22Rv1 (cell line): Measurements from ENCODE around the gene ATG4C.

ENCODE experiments used
- H3K27ac ChIP-seq: fragments of 450-650 bp; 2 replicates; pipeline ENCODE4 v1.5.1; 2017
- CTCF ChIP-seq: fragments of 450-650 bp; IDR thresholded peaks from 2 replicates; pipeline ENCODE4 v1.5.1; 2017; ENCODE audit warnings: mild to moderate bottlenecking
- ZFX ChIP-seq: fragments of 450-650 bp; IDR thresholded peaks from 2 replicates; pipeline ENCODE4 v1.6.1; 2017; ENCODE audit warnings: antibody characterized with exemption, borderline replicate concordance

The ATG4C gene

GRCh38 chr1:62794053-62794452 is 10.1 kb downstream of the ATG4C start:
- no peak overlapping the region for H3K27ac ChIP-seq
- TF ChIP-seq CTCF (no peak), ZFX (no peak)

GRCh38 chr1:62796221-62796620 is 12.3 kb downstream of the ATG4C start:
- no peak overlapping the region for H3K27ac ChIP-seq
- TF ChIP-seq CTCF: no peak
- TF ChIP-seq ZFX: no peak

- H3K27ac ChIP-seq: no peak overlapping the region
- TF ChIP-seq CTCF (no peak), ZFX (no peak)
These were observed 15.8 kb downstream of the ATG4C start for GRCh38 chr1:62799688-62800087.

GRCh38 chr1:62800281-62800680 is 16.3 kb downstream of the ATG4C start:
- no peak overlapping the region for H3K27ac ChIP-seq
- TF ChIP-seq CTCF (no peak), ZFX (no peak)

GRCh38 chr1:62800825-62801306 is 16.9 kb downstream of the ATG4C start:
- TF ChIP-seq ZFX (no peak), CTCF (no peak)
- no peak overlapping the region for H3K27ac ChIP-seq

- TF ChIP-seq CTCF (no peak), ZFX (no peak)
- H3K27ac ChIP-seq: no peak overlapping the region
These were observed 25.9 kb downstream of the ATG4C start for GRCh38 chr1:62809788-62810187.

GRCh38 chr1:62810420-62811274 is 26.7 kb downstream of the ATG4C start:
- TF ChIP-seq ZFX: no peak
- TF ChIP-seq CTCF: no peak
- H3K27ac ChIP-seq: no peak overlapping the region
